Measurements from ENCODE around the gene PLK5. TPM values are rescaled to one million over a fixed set of nuclear protein-coding genes. Genes with fewer than 3 reads are reported as not detected.
"Not testable (repeated sequence)": the region's sequence is repeated elsewhere in the genome, so short reads cannot be mapped to it uniquely, and the experiment has no call there.

The PLK5 gene
- total RNA-seq, 1 donor from 2014 or later, result not detected

DNA sequence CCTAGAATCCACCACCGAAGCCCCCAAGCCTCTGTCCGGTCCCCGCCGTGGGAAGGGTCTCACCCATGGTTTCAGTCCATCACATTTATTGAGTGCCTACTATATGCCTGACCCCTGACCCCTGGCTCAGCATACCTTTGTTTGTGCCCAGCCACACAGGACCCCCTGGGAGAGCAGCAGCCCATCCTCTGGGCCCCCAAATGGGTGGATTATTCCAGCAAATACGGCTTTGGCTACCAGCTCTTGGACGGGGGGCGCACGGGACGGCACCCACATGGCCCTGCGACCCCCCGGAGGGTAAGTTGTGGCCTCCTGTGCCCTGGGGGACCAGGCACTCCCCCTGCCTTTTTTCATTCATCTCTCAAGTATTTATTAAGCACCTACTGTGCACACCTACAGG, 7.7 kb downstream of the PLK5 start:
- Mint-ChIP-seq H3K27me3 (no peaks in the 10 kb centered on the region), H3K36me3 (ENCODE audit: low read depth) (no peaks in the 10 kb centered on the region), H3K27ac (no peak overlapping the region), H3K4me3 (no peak overlapping the region), H3K4me1 (no peaks in the 10 kb centered on the region), H3K9me3 (no peaks in the 10 kb centered on the region)
- intact Hi-C loops (cut with micrococcal nuclease), result no loop called here
- no peak for DNase-seq

- H3K36me3 Mint-ChIP-seq (ENCODE audit: low read depth), result no peaks in the 10 kb centered on the region
These were observed 8.1 kb downstream of the PLK5 start for GRCh38 chr19:1532003-1532402.

GRCh38 chr19:1533510-1534150, 9.8 kb downstream of the PLK5 start:
- no peaks in the 10 kb centered on the region for H3K4me1 Mint-ChIP-seq
- H3K9me3 Mint-ChIP-seq, result no peaks in the 10 kb centered on the region
- no peaks in the 10 kb centered on the region for H3K27me3 Mint-ChIP-seq
- H3K4me3 Mint-ChIP-seq, result no peak overlapping the region
- intact Hi-C loops (cut with micrococcal nuclease), result no loop called here
- no peak for DNase-seq
- no peak overlapping the region for H3K27ac Mint-ChIP-seq
- H3K36me3 Mint-ChIP-seq (ENCODE audit: low read depth), result no peaks in the 10 kb centered on the region

More at GRCh38 chr19:1532003-1532402, 8.1 kb downstream of the PLK5 start:
- Mint-ChIP-seq H3K4me3 (no peak overlapping the region), H3K27ac (no peak overlapping the region), H3K4me1 (no peaks in the 10 kb centered on the region), H3K9me3 (no peaks in the 10 kb centered on the region), H3K27me3 (no peaks in the 10 kb centered on the region)
- intact Hi-C loops (cut with micrococcal nuclease), result no loop called here
- DNase-seq, result no peak

GRCh38 chr19:1534972-1535371, 11.1 kb downstream of the PLK5 start:
- DNase-seq, result no peak
- no peaks in the 10 kb centered on the region for H3K4me1 Mint-ChIP-seq
- H3K27ac Mint-ChIP-seq, result no peak overlapping the region
- H3K9me3 Mint-ChIP-seq, result no peaks in the 10 kb centered on the region
- no peaks in the 10 kb centered on the region for H3K36me3 Mint-ChIP-seq (ENCODE audit: low read depth)
- intact Hi-C loops (cut with micrococcal nuclease), result no loop called here
- no peaks in the 10 kb centered on the region for H3K27me3 Mint-ChIP-seq
- H3K4me3 Mint-ChIP-seq, result no peak overlapping the region

GRCh38 chr19:1535699-1536098, 11.8 kb downstream of the PLK5 start:
- H3K36me3 Mint-ChIP-seq (ENCODE audit: low read depth); H3K4me1 Mint-ChIP-seq; H3K27me3 Mint-ChIP-seq; H3K9me3 Mint-ChIP-seq; DNase-seq; intact Hi-C loops (cut with micrococcal nuclease); H3K27ac Mint-ChIP-seq; H3K4me3 Mint-ChIP-seq: not testable (repeated sequence)

- intact Hi-C loops (cut with micrococcal nuclease), result no loop called here
- Mint-ChIP-seq H3K36me3 (ENCODE audit: low read depth) (no peaks in the 10 kb centered on the region), H3K4me1 (no peaks in the 10 kb centered on the region), H3K9me3 (no peaks in the 10 kb centered on the region), H3K27me3 (peaks cover 8% of the 10 kb centered on the region), H3K4me3 (no peak overlapping the region), H3K27ac (no peak overlapping the region)
- no peak for DNase-seq
These were observed 15.1 kb downstream of the PLK5 start for GRCh38 chr19:1538978-1539377.

- H3K27ac Mint-ChIP-seq; DNase-seq; H3K4me1 Mint-ChIP-seq; H3K27me3 Mint-ChIP-seq; intact Hi-C loops (cut with micrococcal nuclease); H3K4me3 Mint-ChIP-seq; H3K9me3 Mint-ChIP-seq; H3K36me3 Mint-ChIP-seq (ENCODE audit: low read depth): not testable (repeated sequence)
These were observed 15.9 kb downstream of the PLK5 start for GRCh38 chr19:1539749-1540148.

- Mint-ChIP-seq H3K36me3 (ENCODE audit: low read depth) (no peaks in the 10 kb centered on the region), H3K4me3 (no peak overlapping the region), H3K9me3 (no peaks in the 10 kb centered on the region), H3K4me1 (no peaks in the 10 kb centered on the region), H3K27ac (no peak overlapping the region), H3K27me3 (peaks cover 8% of the 10 kb centered on the region)
- no peak for DNase-seq
- intact Hi-C loops (cut with micrococcal nuclease), result no loop called here
These were observed 16.6 kb downstream of the PLK5 start for GRCh38 chr19:1540365-1540925.

DNA sequence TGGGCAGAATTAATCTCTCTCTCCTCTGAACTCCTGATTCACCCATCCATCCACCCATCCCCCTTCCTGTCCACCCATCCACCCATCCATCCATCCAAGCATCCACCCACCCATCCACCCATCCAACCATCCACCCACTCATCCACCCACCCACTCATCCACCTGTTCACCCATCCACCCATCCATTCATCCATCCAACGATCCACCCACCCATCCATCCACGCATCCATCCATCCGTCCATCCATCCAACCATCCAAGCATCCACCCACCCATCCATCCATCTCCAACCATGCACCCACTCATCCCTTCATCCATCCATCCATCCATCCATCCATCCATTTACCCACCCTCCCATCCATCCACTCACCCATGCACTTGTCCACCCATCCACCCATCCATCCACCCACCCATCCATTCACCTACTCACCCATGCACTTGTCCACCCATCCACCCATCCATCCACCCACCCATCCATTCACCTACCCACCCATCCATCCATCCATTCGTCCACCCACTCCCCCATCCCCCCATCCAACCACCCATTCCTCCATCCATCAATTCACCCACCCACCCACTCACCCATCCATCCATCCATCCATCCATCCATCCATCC, 25.6 kb downstream of the PLK5 start:
- Mint-ChIP-seq H3K27me3 (peaks cover 2% of the 10 kb centered on the region), H3K27ac (no peak overlapping the region), H3K4me1 (peaks cover 4% of the 10 kb centered on the region), H3K9me3 (no peaks in the 10 kb centered on the region), H3K4me3 (no peak overlapping the region), H3K36me3 (ENCODE audit: low read depth) (no peaks in the 10 kb centered on the region)
- intact Hi-C loops (cut with micrococcal nuclease), result loop anchor here (2.0 kb wide), 1 partner anchor 217 kb away; no protein-coding TSS in a partner anchor
- no peak for DNase-seq

DNA sequence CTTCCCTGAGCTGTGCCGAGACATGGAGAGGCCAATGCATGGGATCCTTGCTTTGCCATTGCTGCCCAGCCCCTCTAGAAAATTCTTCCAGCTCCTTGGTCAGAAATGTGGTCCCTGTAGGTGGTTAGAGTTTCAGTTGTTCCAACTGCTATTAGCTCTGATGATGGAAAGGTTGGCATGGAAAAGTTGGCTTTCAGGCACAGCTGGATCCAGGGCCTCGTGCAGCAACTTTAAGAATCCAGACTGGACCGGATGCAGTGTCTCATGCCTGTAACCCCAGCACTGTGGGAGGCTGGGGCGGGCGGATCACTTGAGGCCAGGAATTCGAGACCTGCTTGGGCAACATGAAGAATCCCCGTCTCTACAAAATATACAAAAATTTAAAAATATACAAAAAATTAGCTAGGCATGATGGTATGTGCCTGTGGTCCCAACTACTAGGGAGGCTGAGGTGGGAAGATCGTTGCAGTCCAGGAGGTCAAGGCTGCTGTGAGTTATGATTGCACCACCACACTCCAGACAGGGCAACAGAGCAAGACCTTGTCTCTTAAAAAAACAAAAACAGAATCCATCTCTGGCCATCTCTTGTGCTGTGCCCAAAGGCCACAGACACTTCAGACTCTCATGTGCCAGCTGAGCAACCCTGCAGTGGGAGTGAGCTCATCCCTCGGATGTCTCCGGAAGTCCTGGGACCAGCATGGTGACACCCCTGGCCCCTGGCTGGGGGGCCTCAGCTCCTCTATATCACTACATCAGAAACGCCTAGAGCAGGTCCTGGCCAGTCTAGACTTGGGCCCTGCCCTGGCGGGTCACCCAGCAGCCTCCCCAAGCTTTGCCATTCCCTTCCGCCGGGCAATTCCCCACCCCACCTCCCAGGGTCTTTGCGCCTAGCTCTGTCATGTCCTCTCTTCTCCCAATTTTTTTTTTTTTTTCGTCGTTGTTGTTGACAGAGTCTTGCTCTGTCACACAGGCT, 27.5 kb downstream of the PLK5 start:
- no peak overlapping the region for H3K4me3 Mint-ChIP-seq
- H3K36me3 Mint-ChIP-seq (ENCODE audit: low read depth), result no peaks in the 10 kb centered on the region
- no peak for DNase-seq
- H3K27ac Mint-ChIP-seq, result no peak overlapping the region
- H3K4me1 Mint-ChIP-seq, result peaks cover under 1% of the 10 kb centered on the region
- intact Hi-C loops (cut with micrococcal nuclease), result no loop called here
- no peaks in the 10 kb centered on the region for H3K9me3 Mint-ChIP-seq
- H3K27me3 Mint-ChIP-seq, result no peaks in the 10 kb centered on the region

- H3K4me3 Mint-ChIP-seq, result no peak overlapping the region
- no peak overlapping the region for H3K27ac Mint-ChIP-seq
- no peaks in the 10 kb centered on the region for H3K36me3 Mint-ChIP-seq (ENCODE audit: low read depth)
- H3K27me3 Mint-ChIP-seq, result no peaks in the 10 kb centered on the region
- no peak for DNase-seq
- intact Hi-C loops (cut with micrococcal nuclease), result no loop called here
- no peaks in the 10 kb centered on the region for H3K9me3 Mint-ChIP-seq
- no peaks in the 10 kb centered on the region for H3K4me1 Mint-ChIP-seq
These were observed 29.5 kb downstream of the PLK5 start for GRCh38 chr19:1553415-1553814.

DNA sequence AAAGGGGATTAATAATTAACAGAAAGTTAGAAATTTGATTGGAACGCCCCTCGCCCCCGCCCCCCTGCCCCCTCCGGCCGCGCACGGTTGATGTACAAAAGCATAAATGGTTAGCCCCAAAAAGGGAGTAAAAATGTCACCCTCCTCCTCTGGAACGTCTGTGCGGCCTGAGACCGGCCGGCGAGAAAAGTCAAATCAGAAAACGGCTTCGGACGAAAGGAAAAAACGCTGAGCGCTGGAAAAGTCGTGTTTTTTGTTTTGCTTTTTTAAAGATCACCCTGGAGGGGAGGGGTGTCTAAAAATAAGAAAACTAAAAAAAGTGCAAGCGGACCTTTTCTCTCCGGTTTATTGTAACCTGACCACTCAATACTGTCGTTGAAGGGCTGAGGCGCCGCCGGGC, 31.1 kb downstream of the PLK5 start:
- no peak overlapping the region for H3K4me3 Mint-ChIP-seq
- intact Hi-C loops (cut with micrococcal nuclease), result no loop called here
- H3K4me1 Mint-ChIP-seq, result no peaks in the 10 kb centered on the region
- DNase-seq, result no peak
- H3K27ac Mint-ChIP-seq, result no peak overlapping the region
- no peaks in the 10 kb centered on the region for H3K9me3 Mint-ChIP-seq
- H3K36me3 Mint-ChIP-seq (ENCODE audit: low read depth), result no peaks in the 10 kb centered on the region
- no peaks in the 10 kb centered on the region for H3K27me3 Mint-ChIP-seq

DNA sequence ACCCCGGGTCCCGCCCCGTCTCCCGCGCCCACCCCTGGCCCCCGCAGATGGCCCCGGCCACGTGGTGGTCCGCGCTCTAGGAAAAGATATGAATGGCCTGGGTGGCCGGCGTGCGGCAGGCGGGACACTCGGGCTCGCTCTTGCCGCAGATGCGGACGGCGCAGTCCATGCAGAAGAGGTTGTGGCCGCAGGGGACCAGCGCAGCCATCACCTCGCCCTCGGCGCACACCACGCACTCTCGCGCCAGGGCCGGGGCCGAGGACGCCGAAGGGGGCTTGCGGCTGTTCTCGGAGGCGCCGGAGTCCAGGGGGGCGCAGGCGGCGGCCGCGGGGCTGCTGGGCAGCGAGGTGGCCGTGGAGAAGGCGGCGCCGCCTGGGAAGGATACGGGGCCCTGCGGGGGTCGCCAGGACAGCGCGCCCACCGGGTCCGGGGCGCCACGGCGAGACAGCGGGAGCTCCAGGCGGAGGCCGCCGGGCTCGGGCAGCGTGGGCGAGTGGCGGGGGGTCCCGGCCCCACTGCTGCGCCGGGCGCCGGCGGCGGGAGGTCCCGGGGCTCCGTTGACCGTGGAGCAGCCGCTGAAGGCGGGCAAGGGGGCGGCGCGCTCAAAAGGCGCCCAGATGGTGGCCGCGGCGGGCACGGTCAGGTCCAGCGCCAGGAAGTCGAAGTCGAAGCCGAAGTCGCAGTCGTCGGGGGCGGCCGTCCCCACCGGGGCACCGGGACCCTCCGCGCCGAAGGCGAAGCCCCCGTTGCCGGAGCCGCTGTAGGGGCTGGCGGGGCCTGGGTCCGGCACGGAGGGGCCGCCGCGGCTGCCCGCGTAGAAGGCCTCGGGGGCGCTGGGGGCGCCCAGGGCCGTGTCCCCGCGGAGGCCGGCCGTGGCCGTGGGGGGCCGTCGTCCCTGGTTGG, 31.9 kb downstream of the PLK5 start:
- intact Hi-C loops (cut with micrococcal nuclease), result no loop called here
- H3K4me3 Mint-ChIP-seq, result no peak overlapping the region
- H3K4me1 Mint-ChIP-seq, result no peaks in the 10 kb centered on the region
- no peaks in the 10 kb centered on the region for H3K9me3 Mint-ChIP-seq
- H3K36me3 Mint-ChIP-seq (ENCODE audit: low read depth), result no peaks in the 10 kb centered on the region
- no peak overlapping the region for H3K27ac Mint-ChIP-seq
- DNase-seq, result no peak
- H3K27me3 Mint-ChIP-seq, result no peaks in the 10 kb centered on the region

All from activated CD4-positive, alpha-beta T cell treated with anti-CD3 and anti-CD28 coated beads, Interleukin-2, amount 10 ng/mL, durations not matched to agents 24 days and 14 days (primary cell).